Upper lobe of right lung (tissue), 1 donor: Measurements from ENCODE around the gene PLCH1. TPM values are rescaled to one million over a fixed set of nuclear protein-coding genes. Genes with fewer than 3 reads are reported as not detected.
"Not testable (repeated sequence)": the region's sequence is repeated elsewhere in the genome, so short reads cannot be mapped to it uniquely, and the experiment has no call there.

ENCODE experiments used
- ATAC-seq: fragments of 200-7000 bp; cut with Tn5 transposase; one replicate; pipeline ENCODE4 v1.9.1; 2020; ENCODE audit warnings: mild to moderate bottlenecking, moderate library complexity
- DNase-seq: peaks from one replicate; pipeline ENCODE4 v3.0.0-alpha.2; 2020
- H3K27ac ChIP-seq: fragments of 200-600 bp; one replicate; pipeline ENCODE4 v1.8.0; 2022
- H3K27me3 ChIP-seq: fragments of 200-600 bp; one replicate; pipeline ENCODE4 v1.8.0; 2022; ENCODE audit warnings: mild to moderate bottlenecking
- H3K36me3 ChIP-seq: fragments of 200-600 bp; one replicate; pipeline ENCODE4 v1.8.0; 2022
- H3K4me1 ChIP-seq: fragments of 200-600 bp; one replicate; pipeline ENCODE4 v1.8.0; 2022
- H3K4me3 ChIP-seq: fragments of 200-600 bp; one replicate; pipeline ENCODE4 v1.8.0; 2022; ENCODE audit warnings: mild to moderate bottlenecking
- H3K9me3 ChIP-seq: fragments of 200-600 bp; one replicate; pipeline ENCODE4 v1.8.0; 2022
- CTCF ChIP-seq: fragments of 200-600 bp; IDR thresholded peaks from one replicate; pipeline ENCODE4 v1.8.0; 2022; ENCODE audit warnings: antibody characterized with exemption
- intact Hi-C: fragments of 100-400 bp; cut with DNase I; formaldehyde crosslinking; loops from one replicate; pipeline ENCODE4 v1.11.0; 2022
- total RNA-seq: library from RNA; stranded (reverse); fragmentation: NEBNext Ultra II Directional; extraction: Animal tissue kit (Norgen Biotek cat#: 25700); gene quantifications from one replicate; pipeline ENCODE4 v1.2.1, GENCODE V29; 2021
- donor health status: DM: no; HTN: yes; CAD: no; lungs with severe emphysema.

The PLCH1 gene
- total RNA-seq, 1 donor from 2014 or later: 12.1 TPM

- no peaks in the 10 kb centered on the region for H3K27me3 ChIP-seq
- no peak overlapping the region for H3K4me3 ChIP-seq
- no peak for DNase-seq
- peak; percentile 49 for ATAC-seq
- H3K9me3 ChIP-seq: no peaks in the 10 kb centered on the region
- TF ChIP-seq CTCF: no peak
- H3K4me1 ChIP-seq: no peaks in the 10 kb centered on the region
- H3K36me3 ChIP-seq: no peaks in the 10 kb centered on the region
- intact Hi-C loops: no loop called here
- no peak overlapping the region for H3K27ac ChIP-seq
Observed at GRCh38 chr3:155631323-155632019, 113.4 kb downstream of the PLCH1 start.

GRCh38 chr3:155629556-155629955, 115.3 kb downstream of the PLCH1 start:
- ATAC-seq: no peak
- Histone ChIP-seq H3K27me3 (no peaks in the 10 kb centered on the region), H3K27ac (no peak overlapping the region), H3K4me3 (no peak overlapping the region), H3K36me3 (no peaks in the 10 kb centered on the region), H3K4me1 (no peaks in the 10 kb centered on the region), H3K9me3 (no peaks in the 10 kb centered on the region)
- TF ChIP-seq CTCF: no peak
- no peak for DNase-seq
- intact Hi-C loops: no loop called here

GRCh38 chr3:155629056-155629455, 115.8 kb downstream of the PLCH1 start:
- intact Hi-C loops: no loop called here
- no peak for TF ChIP-seq CTCF
- no peaks in the 10 kb centered on the region for H3K36me3 ChIP-seq
- no peak overlapping the region for H3K27ac ChIP-seq
- H3K9me3 ChIP-seq: no peaks in the 10 kb centered on the region
- ATAC-seq (no peak), DNase-seq (no peak)
- H3K27me3 ChIP-seq: no peaks in the 10 kb centered on the region
- H3K4me1 ChIP-seq: no peaks in the 10 kb centered on the region
- no peak overlapping the region for H3K4me3 ChIP-seq

- intact Hi-C loops, ATAC-seq, H3K4me1 ChIP-seq, DNase-seq, H3K27me3 ChIP-seq, H3K36me3 ChIP-seq, H3K9me3 ChIP-seq, H3K27ac ChIP-seq, H3K4me3 ChIP-seq: not testable (repeated sequence)
Observed at GRCh38 chr3:155622647-155623046, 122.2 kb downstream of the PLCH1 start.

- H3K27ac ChIP-seq, intact Hi-C loops, H3K4me1 ChIP-seq, DNase-seq, H3K27me3 ChIP-seq, H3K36me3 ChIP-seq, ATAC-seq, H3K4me3 ChIP-seq: not testable (repeated sequence)
- peaks cover 10% of the 10 kb centered on the region for H3K9me3 ChIP-seq
Observed at GRCh38 chr3:155620552-155620951, 124.3 kb downstream of the PLCH1 start.

- Histone ChIP-seq H3K36me3 (no peaks in the 10 kb centered on the region), H3K27ac (no peak overlapping the region), H3K9me3 (peaks cover 15% of the 10 kb centered on the region), H3K27me3 (no peaks in the 10 kb centered on the region), H3K4me1 (no peaks in the 10 kb centered on the region), H3K4me3 (no peak overlapping the region)
- no peak for DNase-seq
- intact Hi-C loops: no loop called here
- no peak for TF ChIP-seq CTCF
- ATAC-seq: no peak
Observed at GRCh38 chr3:155619118-155619915, 125.6 kb downstream of the PLCH1 start.
